GM12878 (cell line): ENCODE data around the gene TRIM40. TPM values are rescaled to one million over a fixed set of nuclear protein-coding genes. Genes with fewer than 3 reads are reported as not detected.

Experiments used
- ATAC-seq: fragments of 200-7000 bp; cut with Tn5 transposase; 3 replicates; pipeline ENCODE4 v1.9.1; 2020; ENCODE audit warnings: mild to moderate bottlenecking, moderate library complexity
- BruUV-seq: library from RNA; stranded (reverse); fragments of 400-500 nt; replicated peaks from 2 replicates; lab custom pipeline; 2021; lab: Mats Ljungman, UMichigan
- CTCF ChIA-PET: fragments of 300-600 bp; sonication (Branson Sonifier 250); formaldehyde crosslinking; extraction: SDS; loops from one replicate; lab custom pipeline; 2021; ENCODE audit warnings: inconsistent platforms; lab: Yijun Ruan, JAX
- POLR2A ChIA-PET: fragments of 350-600 bp; formaldehyde crosslinking; extraction: SDS; loops from one replicate; lab custom pipeline; 2021; ENCODE audit warnings: inconsistent platforms; lab: Charles Lee
- RAD21 ChIA-PET: fragments of 300-600 bp; sonication (Branson Sonifier 250); formaldehyde crosslinking; loops from one replicate; lab custom pipeline; 2023; ENCODE audit warnings: antibody characterized with exemption; ENCODE audit not compliant: unreplicated experiment; lab: Charles Lee
- SMC1A ChIA-PET: fragments of 300-600 bp; sonication (Branson Sonifier 250); formaldehyde crosslinking; loops from one replicate; lab custom pipeline; 2023; ENCODE audit not compliant: unreplicated experiment, uncharacterized antibody; lab: Charles Lee
- DNase-seq: peaks from one replicate; pipeline ENCODE4 v3.0.0-alpha.2; 2011; ENCODE audit warnings: low read depth, low spot score
- FAIRE-seq: peaks from 3 replicates; lab custom pipeline; 2011; peaks lifted over from hg19 to GRCh38; lab: Jason Lieb, UNC
- H2AFZ ChIP-seq: 2 replicates; pipeline ENCODE4 v1.6.0; 2011; ENCODE audit warnings: low read depth, low read length, control low read depth; ENCODE audit not compliant: control insufficient read depth
- H3K27ac ChIP-seq: 2 replicates; pipeline ENCODE4 v1.5.1; 2011; ENCODE audit warnings: control low read depth; ENCODE audit not compliant: control insufficient read depth, insufficient read depth
- H3K27me3 ChIP-seq, 2 experiments: replicated peaks in 1 of 2; 2 replicates each; pipeline versions ENCODE4 v1.6.0 to v1.6.1; 2011; ENCODE audit warnings: low read length in 1 of 2; ENCODE audit not compliant: control insufficient read depth in 2 of 2, insufficient read depth in 2 of 2
- H3K36me3 ChIP-seq, 2 experiments: 2 replicates each; pipeline ENCODE4 v1.5.1; 2011; ENCODE audit warnings: low read length in 1 of 2; ENCODE audit not compliant: control insufficient read depth in 2 of 2, insufficient read depth in 2 of 2
- H3K4me1 ChIP-seq: 2 replicates; pipeline ENCODE4 v1.6.1; 2011; ENCODE audit warnings: mild to moderate bottlenecking, low read length, moderate library complexity, mixed read lengths; ENCODE audit not compliant: control insufficient read depth, insufficient read depth
- H3K4me2 ChIP-seq: 2 replicates; pipeline ENCODE4 v1.6.0; 2011; ENCODE audit warnings: control low read depth; ENCODE audit not compliant: control insufficient read depth, insufficient read depth
- H3K4me3 ChIP-seq: fragments of 200-600 bp; sonication (generic); 2 replicates; pipeline ENCODE4 v1.5.1; 2016
- H3K79me2 ChIP-seq: 2 replicates; pipeline ENCODE4 v1.6.0; 2011; ENCODE audit warnings: low read length; ENCODE audit not compliant: control insufficient read depth, insufficient read depth
- H3K9ac ChIP-seq: 2 replicates; pipeline ENCODE4 v1.8.0; 2011; ENCODE audit warnings: low read length, control low read depth, mixed read lengths; ENCODE audit not compliant: control insufficient read depth, insufficient read depth
- H3K9me3 ChIP-seq: replicated peaks from 3 replicates; pipeline ENCODE4 v1.5.1; 2011; ENCODE audit warnings: mild to moderate bottlenecking, low read length; ENCODE audit not compliant: control insufficient read depth, insufficient read depth
- H4K20me1 ChIP-seq: 2 replicates; pipeline ENCODE4 v1.6.0; 2011; ENCODE audit not compliant: control insufficient read depth, insufficient read depth
- CBFB ChIP-seq: IDR thresholded peaks from 2 replicates; pipeline ENCODE4 v1.6.1; 2016; ENCODE audit warnings: antibody characterized with exemption, low read depth
- EED ChIP-seq: sonication (generic); IDR thresholded peaks from 2 replicates; pipeline ENCODE4 v1.6.1; 2016; ENCODE audit warnings: antibody characterized with exemption, low read depth
- EZH2 ChIP-seq: IDR thresholded peaks from 2 replicates; pipeline ENCODE4 v1.6.1; 2012; ENCODE audit warnings: low read depth, mild to moderate bottlenecking, control low read depth, inconsistent platforms, low read length, borderline replicate concordance; ENCODE audit not compliant: control insufficient read depth
- IRF4 ChIP-seq: IDR thresholded peaks from 2 replicates; pipeline ENCODE4 v1.6.1; 2011; ENCODE audit warnings: low read depth, low read length
- JUNB ChIP-seq: IDR thresholded peaks from 2 replicates; pipeline ENCODE4 v1.6.1; 2016; ENCODE audit warnings: antibody characterized with exemption, mild to moderate bottlenecking
- NBN ChIP-seq: fragments of 450-650 bp; IDR thresholded peaks from 2 replicates; pipeline ENCODE4 v1.6.1; 2016
- PAX8 ChIP-seq: fragments of 450-650 bp; IDR thresholded peaks from 2 replicates; pipeline ENCODE4 v1.6.1; 2017; ENCODE audit warnings: mild to moderate bottlenecking, moderate library complexity
- PML ChIP-seq: IDR thresholded peaks from 2 replicates; pipeline ENCODE4 v1.6.1; 2012; ENCODE audit warnings: low read length, inconsistent platforms
- POLR2A ChIP-seq: IDR thresholded peaks from 2 replicates; pipeline ENCODE4 v1.6.1; 2011; ENCODE audit warnings: low read depth, mild to moderate bottlenecking, low read length
- RBBP5 ChIP-seq: fragments of 200-600 bp; sonication (generic); conservative IDR thresholded peaks from 2 replicates; pipeline ENCODE4 v1.6.1; 2016
- REST ChIP-seq: IDR thresholded peaks from 2 replicates; pipeline ENCODE4 v1.6.1; 2012; ENCODE audit warnings: mild to moderate bottlenecking, low read depth, low read length
- SP1 ChIP-seq: IDR thresholded peaks from one replicate; pipeline ENCODE4 v1.6.1; 2011; ENCODE audit warnings: low read depth, low read length
- STAT1 ChIP-seq: fragments of 450-650 bp; conservative IDR thresholded peaks from 2 replicates; pipeline ENCODE4 v1.6.1; 2014; ENCODE audit warnings: antibody characterized with exemption, mild to moderate bottlenecking
- STAT3 ChIP-seq: IDR thresholded peaks from 2 replicates; pipeline ENCODE4 v1.6.1; 2011; ENCODE audit warnings: low read depth, low read length, improper control_type of control experiment
- ZBED1 ChIP-seq: IDR thresholded peaks from 2 replicates; pipeline ENCODE4 v1.6.1; 2016; ENCODE audit warnings: borderline replicate concordance
- ZNF217 ChIP-seq: fragments of 450-650 bp; IDR thresholded peaks from 2 replicates; pipeline ENCODE4 v1.6.1; 2017; ENCODE audit warnings: antibody characterized with exemption, mild to moderate bottlenecking
- ZNF274 ChIP-seq: IDR thresholded peaks from one replicate; pipeline ENCODE4 v1.8.0; 2011; ENCODE audit not compliant: insufficient read length, insufficient read depth
- WGBS: methylation state at CpG from one replicate; pipeline ENCODE4 v1.1.6; 2016; ENCODE audit warnings: low lambda C conversion rate; ENCODE audit not compliant: insufficient replicate concordance, insufficient coverage; ENCODE audit errors: missing lambda C conversion rate; 5-methylcytosine and 5-hydroxymethylcytosine counted together
- in situ Hi-C: fragments of 300-500 bp; cut with MboI; formaldehyde crosslinking; loops from 9 replicates; pipeline ENCODE4 v1.14.3; 2018; ENCODE audit warnings: mixed read lengths
- intact Hi-C: fragments of 100-400 bp; cut with micrococcal nuclease; formaldehyde crosslinking; loops from one replicate; pipeline ENCODE4 v1.14.2; 2022; ENCODE audit not compliant: unreplicated experiment
- polyA plus RNA-seq, 11 experiments: library from polyadenylated mRNA; depleted of rRNA in 4 of 11; unstranded in 6 of 11; stranded (reverse) in 5 of 11; fragments of >200 nt; fragmentation: Nextera tagmentation in 4 of 11; fragmentation: Illumina TruSeq in 1 of 11; extraction: Ambion mirVana in 4 of 11; extraction: Trizol in 1 of 11; gene quantifications; 1 replicate in 1 of 11; 2 replicates in 10 of 11; pipeline versions ENCODE4 v1.2.1 to v1.2.3, GENCODE V29; 2011 to 2016; ENCODE audit warnings: inconsistent platforms in 2 of 11, missing spikeins in 2 of 11, low read depth in 1 of 11
- total RNA-seq, 4 experiments: library from RNA; depleted of rRNA in 3 of 4; stranded (reverse); fragments of >200 nt in 3 of 4; fragmentation: Illumina TruSeq in 1 of 4; extraction: Trizol in 1 of 4; gene quantifications; 2 replicates each; pipeline versions ENCODE4 v1.2.1 to v1.2.3, GENCODE V29; 2013 to 2021
- TF ChIP-seq, protein P1 (sequence below): fragments of 450-650 bp; IDR thresholded peaks from 2 replicates; pipeline ENCODE4 v1.6.1; 2017; ENCODE audit warnings: mild to moderate bottlenecking, low read depth, inconsistent platforms; ENCODE audit not compliant: poor library complexity, severe bottlenecking
- TF ChIP-seq, protein P2 (sequence below): IDR thresholded peaks from 2 replicates; pipeline ENCODE4 v1.6.1; 2012; ENCODE audit warnings: low read depth, low read length, improper control_type of control experiment

Gene TRIM40
- total and polyA plus RNA-seq, 10 of the 15 experiments (the other 5 are each of a cell fraction or from before 2014, with no cell fraction given): not detected

DNA sequence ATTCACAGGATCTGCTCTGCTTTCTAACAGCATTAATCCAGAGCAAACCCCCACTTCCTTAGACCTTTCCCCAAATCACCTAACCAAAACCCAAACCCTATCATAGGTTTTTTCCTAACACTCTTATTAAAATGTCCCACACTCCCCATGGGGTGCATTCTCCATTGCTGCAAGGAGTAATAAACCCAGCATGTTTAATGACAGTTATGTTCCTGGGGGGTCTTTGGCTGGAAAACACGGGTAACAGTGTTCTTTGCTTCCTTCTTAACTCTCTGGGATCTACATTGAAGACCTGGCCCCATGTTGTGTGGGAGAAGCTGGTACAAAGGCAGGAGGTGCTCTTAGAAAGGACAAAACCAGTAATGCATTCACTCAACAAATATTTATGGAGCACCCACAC lies 39.1 kb upstream of the TRIM40 start (continued):
- TF ChIP-seq REST (no peak), IRF4 (no peak), ZNF217 (no peak), EED (no peak), PML (no peak), CBFB (no peak), PAX8 (no peak), RBBP5 (no peak)

GRCh38 chr6:30097902-30098768 lies 37.8 kb upstream of the TRIM40 start:
- Histone ChIP-seq H3K9me3 (no peaks in the 10 kb centered on the region), H3K27me3 (peaks cover 12 to 28% of the 10 kb centered on the region in 2 experiments), H3K9ac (no peak overlapping the region), H3K4me1 (peaks cover 13% of the 10 kb centered on the region), H3K36me3 (no peaks in the 10 kb centered on the region), H3K79me2 (no peaks in the 10 kb centered on the region), H3K4me3 (no peak overlapping the region), H3K27ac (no peak overlapping the region), H4K20me1 (no peaks in the 10 kb centered on the region), H3K4me2 (no peak overlapping the region), H2AFZ (no peak overlapping the region)
- RAD21 ChIA-PET: interaction anchor here (2.0 kb wide), 1 partner anchor 33 kb away, joined by 6 read pairs; no protein-coding TSS in a partner anchor
- no peak for FAIRE-seq
- no peak for DNase-seq
- peak; percentile 36; the same call in 2 of the 3 replicates for ATAC-seq
- BruUV-seq: no TSS peak
- in situ Hi-C loops: no loop called here
- SMC1A ChIA-PET: interaction anchor here (1.0 kb wide), 1 partner anchor 33 kb away, joined by 4 read pairs; no protein-coding TSS in a partner anchor
- intact Hi-C loops: no loop called here
- 36% methylated on average over 4 of the region's 4 CpGs for WGBS
- CTCF ChIA-PET: interaction anchor here (1.4 to 2.0 kb wide), 2 partner anchors 31 to 34 kb away, joined by 5 to 7 read pairs; no protein-coding TSS in a partner anchor
- POLR2A ChIA-PET: interaction anchor here (2.0 kb wide), 1 partner anchor 32 kb away, joined by 8 read pairs; no protein-coding TSS in a partner anchor
- TF ChIP-seq ZNF274: no peak
- TF ChIP-seq EZH2: no peak
- TF ChIP-seq, protein P1, sequence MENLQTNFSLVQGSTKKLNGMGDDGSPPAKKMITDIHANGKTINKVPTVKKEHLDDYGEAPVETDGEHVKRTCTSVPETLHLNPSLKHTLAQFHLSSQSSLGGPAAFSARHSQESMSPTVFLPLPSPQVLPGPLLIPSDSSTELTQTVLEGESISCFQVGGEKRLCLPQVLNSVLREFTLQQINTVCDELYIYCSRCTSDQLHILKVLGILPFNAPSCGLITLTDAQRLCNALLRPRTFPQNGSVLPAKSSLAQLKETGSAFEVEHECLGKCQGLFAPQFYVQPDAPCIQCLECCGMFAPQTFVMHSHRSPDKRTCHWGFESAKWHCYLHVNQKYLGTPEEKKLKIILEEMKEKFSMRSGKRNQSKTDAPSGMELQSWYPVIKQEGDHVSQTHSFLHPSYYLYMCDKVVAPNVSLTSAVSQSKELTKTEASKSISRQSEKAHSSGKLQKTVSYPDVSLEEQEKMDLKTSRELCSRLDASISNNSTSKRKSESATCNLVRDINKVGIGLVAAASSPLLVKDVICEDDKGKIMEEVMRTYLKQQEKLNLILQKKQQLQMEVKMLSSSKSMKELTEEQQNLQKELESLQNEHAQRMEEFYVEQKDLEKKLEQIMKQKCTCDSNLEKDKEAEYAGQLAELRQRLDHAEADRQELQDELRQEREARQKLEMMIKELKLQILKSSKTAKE: no peak
- TF ChIP-seq STAT3: no peak
- TF ChIP-seq, protein P2, sequence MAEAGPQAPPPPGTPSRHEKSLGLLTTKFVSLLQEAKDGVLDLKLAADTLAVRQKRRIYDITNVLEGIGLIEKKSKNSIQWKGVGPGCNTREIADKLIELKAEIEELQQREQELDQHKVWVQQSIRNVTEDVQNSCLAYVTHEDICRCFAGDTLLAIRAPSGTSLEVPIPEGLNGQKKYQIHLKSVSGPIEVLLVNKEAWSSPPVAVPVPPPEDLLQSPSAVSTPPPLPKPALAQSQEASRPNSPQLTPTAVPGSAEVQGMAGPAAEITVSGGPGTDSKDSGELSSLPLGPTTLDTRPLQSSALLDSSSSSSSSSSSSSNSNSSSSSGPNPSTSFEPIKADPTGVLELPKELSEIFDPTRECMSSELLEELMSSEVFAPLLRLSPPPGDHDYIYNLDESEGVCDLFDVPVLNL: no peak
- TF ChIP-seq NBN: no peak
- TF ChIP-seq STAT1: no peak
- no peak for TF ChIP-seq JUNB
- no peak for TF ChIP-seq ZBED1
- TF ChIP-seq POLR2A: no peak
- TF ChIP-seq SP1: no peak
